ENCODE measurements around the gene KCNN4.
A peak's percentile ranks its signal among the peaks of the same experiment; 100 is the strongest.

DNA sequence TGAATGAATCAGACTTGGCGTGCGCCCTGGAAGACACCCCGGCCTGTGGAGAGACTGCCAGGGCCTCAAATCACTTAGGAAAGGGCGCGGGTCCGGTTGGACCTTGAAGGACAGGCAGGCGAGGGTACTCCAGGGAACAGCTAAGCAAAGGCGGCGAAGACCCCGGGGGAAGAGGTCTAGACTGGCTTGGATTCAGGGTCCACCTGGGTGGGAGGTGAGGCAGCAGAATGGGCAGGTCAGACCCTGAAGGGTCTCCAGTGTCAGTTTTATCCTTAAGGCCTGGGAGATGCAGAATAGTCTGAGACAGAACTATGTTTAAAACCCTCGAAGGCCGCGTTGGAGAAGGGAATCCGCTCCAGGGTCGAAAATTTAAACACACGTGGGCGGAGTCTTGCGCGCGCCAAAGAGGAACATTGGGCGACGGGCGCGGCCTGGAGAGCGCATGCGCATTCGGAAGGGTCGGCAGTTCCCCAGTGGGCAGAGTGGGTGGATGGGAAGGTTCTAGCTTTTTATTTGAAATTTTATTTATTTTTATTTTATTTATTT lies 25.4 kb downstream of the KCNN4 start:
- TF ChIP-seq CTCF (IDR thresholded peaks at IDR 0.05) (no peak), CHD2 (IDR thresholded peaks at IDR 0.05; ENCODE audit: low read length, partially characterized antibody) (no peak), EZH2phosphoT487 (IDR thresholded peaks at IDR 0.05; ENCODE audit: borderline replicate concordance, low read depth) (no peak), EP300 (IDR thresholded peaks at IDR 0.05; ENCODE audit: borderline replicate concordance in 1 of 2, low read depth in 1 of 2, low read length in 1 of 2) (peak in 1 of 2 experiments; percentile 21; a peak in 1 of 4 replicates), POLR2AphosphoS5 (IDR thresholded peaks at IDR 0.05; ENCODE audit: low read depth, low read length) (no peak; the same call in 1 of the 2 replicates), MXI1 (IDR thresholded peaks at IDR 0.05; ENCODE audit: low read depth, low read length) (peak; percentile 80), SIN3A (IDR thresholded peaks at IDR 0.05; ENCODE audit: borderline replicate concordance, low read depth, low read length) (peak; percentile 37; the same call in 1 of the 2 replicates)
- TF ChIP-seq, protein P1, sequence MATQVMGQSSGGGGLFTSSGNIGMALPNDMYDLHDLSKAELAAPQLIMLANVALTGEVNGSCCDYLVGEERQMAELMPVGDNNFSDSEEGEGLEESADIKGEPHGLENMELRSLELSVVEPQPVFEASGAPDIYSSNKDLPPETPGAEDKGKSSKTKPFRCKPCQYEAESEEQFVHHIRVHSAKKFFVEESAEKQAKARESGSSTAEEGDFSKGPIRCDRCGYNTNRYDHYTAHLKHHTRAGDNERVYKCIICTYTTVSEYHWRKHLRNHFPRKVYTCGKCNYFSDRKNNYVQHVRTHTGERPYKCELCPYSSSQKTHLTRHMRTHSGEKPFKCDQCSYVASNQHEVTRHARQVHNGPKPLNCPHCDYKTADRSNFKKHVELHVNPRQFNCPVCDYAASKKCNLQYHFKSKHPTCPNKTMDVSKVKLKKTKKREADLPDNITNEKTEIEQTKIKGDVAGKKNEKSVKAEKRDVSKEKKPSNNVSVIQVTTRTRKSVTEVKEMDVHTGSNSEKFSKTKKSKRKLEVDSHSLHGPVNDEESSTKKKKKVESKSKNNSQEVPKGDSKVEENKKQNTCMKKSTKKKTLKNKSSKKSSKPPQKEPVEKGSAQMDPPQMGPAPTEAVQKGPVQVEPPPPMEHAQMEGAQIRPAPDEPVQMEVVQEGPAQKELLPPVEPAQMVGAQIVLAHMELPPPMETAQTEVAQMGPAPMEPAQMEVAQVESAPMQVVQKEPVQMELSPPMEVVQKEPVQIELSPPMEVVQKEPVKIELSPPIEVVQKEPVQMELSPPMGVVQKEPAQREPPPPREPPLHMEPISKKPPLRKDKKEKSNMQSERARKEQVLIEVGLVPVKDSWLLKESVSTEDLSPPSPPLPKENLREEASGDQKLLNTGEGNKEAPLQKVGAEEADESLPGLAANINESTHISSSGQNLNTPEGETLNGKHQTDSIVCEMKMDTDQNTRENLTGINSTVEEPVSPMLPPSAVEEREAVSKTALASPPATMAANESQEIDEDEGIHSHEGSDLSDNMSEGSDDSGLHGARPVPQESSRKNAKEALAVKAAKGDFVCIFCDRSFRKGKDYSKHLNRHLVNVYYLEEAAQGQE (IDR thresholded peaks at IDR 0.05; ENCODE audit: low read depth, low read length), result no peak

Data from SK-N-SH (cell line).